LoVo (cell line): Measurements from ENCODE around the gene FAM32A.

Source experiments
- DNase-seq: peaks from one replicate; pipeline ENCODE4 v3.0.0-alpha.2; 2016; ENCODE audit warnings: low spot score

FAM32A gene

GRCh38 chr19:16185123-16185767 is at the start of gene FAM32A:
FAM32A (plus strand) TSS chr19:16185410; CDS start chr19:16185443, 33 bp downstream.
- DNase-seq: peak; percentile 99

- DNase-seq: no peak
Observed at GRCh38 chr19:16135430-16136127, 49.6 kb upstream of the FAM32A start.

- no peak for DNase-seq
Observed at GRCh38 chr19:16136185-16136999, 48.8 kb upstream of the FAM32A start.

- DNase-seq: no peak
Observed at GRCh38 chr19:16139752-16140151, 45.5 kb upstream of the FAM32A start.

GRCh38 chr19:16141043-16141442 is 44.2 kb upstream of the FAM32A start:
- no peak for DNase-seq

GRCh38 chr19:16142032-16142580 is 43.1 kb upstream of the FAM32A start:
- DNase-seq: no peak

- peak; percentile 87 for DNase-seq
Observed at GRCh38 chr19:16143399-16144215, 41.6 kb upstream of the FAM32A start, which contains the start of gene HSH2D. HSH2D (plus strand) TSS chr19:16143685; CDS start chr19:16148751, 5,066 bp downstream.

- no peak for DNase-seq
Observed at GRCh38 chr19:16144216-16144581, 41.0 kb upstream of the FAM32A start.

- DNase-seq: no peak
Observed at GRCh38 chr19:16146112-16146511, 39.1 kb upstream of the FAM32A start.

GRCh38 chr19:16148443-16149229 is 36.6 kb upstream of the FAM32A start:
- DNase-seq: no peak

GRCh38 chr19:16153582-16154336 is 31.5 kb upstream of the FAM32A start:
- no peak for DNase-seq

- DNase-seq: no peak
Observed at GRCh38 chr19:16154557-16154956, 30.7 kb upstream of the FAM32A start.

GRCh38 chr19:16155128-16155527 is 30.1 kb upstream of the FAM32A start:
- no peak for DNase-seq

- DNase-seq: no peak
Observed at GRCh38 chr19:16156904-16157303, 28.3 kb upstream of the FAM32A start.

- no peak for DNase-seq
Observed at GRCh38 chr19:16157601-16158000, 27.6 kb upstream of the FAM32A start.

GRCh38 chr19:16159655-16160054 is 25.6 kb upstream of the FAM32A start:
- DNase-seq: no peak

- no peak for DNase-seq
Observed at GRCh38 chr19:16160445-16160942, 24.7 kb upstream of the FAM32A start.

GRCh38 chr19:16160943-16161560 is 24.2 kb upstream of the FAM32A start:
- DNase-seq: peak; percentile 74

GRCh38 chr19:16161840-16162239 is 23.4 kb upstream of the FAM32A start:
- peak; percentile 26 for DNase-seq
